ENCODE data around the gene DENND4A. TPM values are rescaled to one million over a fixed set of nuclear protein-coding genes. Genes with fewer than 3 reads are reported as not detected.

The DENND4A gene
- total RNA-seq, 4 donors from 2014 or later: 27.1 to 75.3 (median 52.8) TPM

GRCh38 chr15:65801229-65801805, 9.2 kb upstream of the DENND4A start:
- Histone ChIP-seq H3K9me3 (no peaks in the 10 kb centered on the region), H3K27me3 (no peaks in the 10 kb centered on the region), H3K4me1 (no peaks in the 10 kb centered on the region), H3K4me3 (no peak overlapping the region), H3K27ac (no peak overlapping the region), H3K36me3 (no peaks in the 10 kb centered on the region)
- DNase-seq: no peak
- TF ChIP-seq CTCF (IDR thresholded peaks at IDR 0.05): no peak
- no peak for TF ChIP-seq POLR2A (IDR thresholded peaks at IDR 0.05)
- intact Hi-C loops (cut with DNase I; ENCODE audit: low total_unique reads): no loop called here

- Histone ChIP-seq H3K4me3 (no peak overlapping the region), H3K9me3 (no peaks in the 10 kb centered on the region), H3K4me1 (no peaks in the 10 kb centered on the region), H3K36me3 (no peaks in the 10 kb centered on the region), H3K27ac (no peak overlapping the region), H3K27me3 (no peaks in the 10 kb centered on the region)
- intact Hi-C loops (cut with DNase I; ENCODE audit: low total_unique reads): no loop called here
- no peak for TF ChIP-seq CTCF (IDR thresholded peaks at IDR 0.05)
- no peak for TF ChIP-seq POLR2A (IDR thresholded peaks at IDR 0.05)
- DNase-seq: no peak
Observed at GRCh38 chr15:65796610-65797078, 4.6 kb upstream of the DENND4A start.

- Histone ChIP-seq H3K27me3 (no peaks in the 10 kb centered on the region), H3K4me1 (no peaks in the 10 kb centered on the region), H3K27ac (no peak overlapping the region), H3K4me3 (no peak overlapping the region), H3K36me3 (no peaks in the 10 kb centered on the region), H3K9me3 (no peaks in the 10 kb centered on the region)
- TF ChIP-seq CTCF (IDR thresholded peaks at IDR 0.05) (no peak), POLR2A (IDR thresholded peaks at IDR 0.05) (no peak)
- DNase-seq: no peak
- intact Hi-C loops (cut with DNase I; ENCODE audit: low total_unique reads): no loop called here
Observed at GRCh38 chr15:65795663-65796216, 3.6 kb upstream of the DENND4A start.

- Histone ChIP-seq H3K27me3 (no peaks in the 10 kb centered on the region), H3K4me3 (no peak overlapping the region), H3K27ac (no peak overlapping the region), H3K9me3 (no peaks in the 10 kb centered on the region), H3K36me3 (no peaks in the 10 kb centered on the region), H3K4me1 (no peaks in the 10 kb centered on the region)
- intact Hi-C loops (cut with DNase I; ENCODE audit: low total_unique reads): no loop called here
- TF ChIP-seq CTCF (IDR thresholded peaks at IDR 0.05) (no peak), POLR2A (IDR thresholded peaks at IDR 0.05) (no peak)
- no peak for DNase-seq
Observed at GRCh38 chr15:65793818-65794104, 1.7 kb upstream of the DENND4A start.

GRCh38 chr15:65792988-65793817, 1.1 kb upstream of the DENND4A start:
- Histone ChIP-seq H3K27ac (peak overlapping the region; percentile 93 to 97), H3K4me1 (no peaks in the 10 kb centered on the region), H3K4me3 (peak overlapping the region; percentile 74 to 92), H3K36me3 (no peaks in the 10 kb centered on the region), H3K9me3 (no peaks in the 10 kb centered on the region), H3K27me3 (no peaks in the 10 kb centered on the region)
- no peak for TF ChIP-seq CTCF (IDR thresholded peaks at IDR 0.05)
- TF ChIP-seq POLR2A (IDR thresholded peaks at IDR 0.05): no peak
- intact Hi-C loops (cut with DNase I; ENCODE audit: low total_unique reads): no loop called here
- DNase-seq: no peak

All from uterus (tissue), 4 donors.